ENCODE measurements around the gene VSX1. TPM values are rescaled to one million over a fixed set of nuclear protein-coding genes. Genes with fewer than 3 reads are reported as not detected.

The VSX1 gene
- not detected for total RNA-seq

DNA sequence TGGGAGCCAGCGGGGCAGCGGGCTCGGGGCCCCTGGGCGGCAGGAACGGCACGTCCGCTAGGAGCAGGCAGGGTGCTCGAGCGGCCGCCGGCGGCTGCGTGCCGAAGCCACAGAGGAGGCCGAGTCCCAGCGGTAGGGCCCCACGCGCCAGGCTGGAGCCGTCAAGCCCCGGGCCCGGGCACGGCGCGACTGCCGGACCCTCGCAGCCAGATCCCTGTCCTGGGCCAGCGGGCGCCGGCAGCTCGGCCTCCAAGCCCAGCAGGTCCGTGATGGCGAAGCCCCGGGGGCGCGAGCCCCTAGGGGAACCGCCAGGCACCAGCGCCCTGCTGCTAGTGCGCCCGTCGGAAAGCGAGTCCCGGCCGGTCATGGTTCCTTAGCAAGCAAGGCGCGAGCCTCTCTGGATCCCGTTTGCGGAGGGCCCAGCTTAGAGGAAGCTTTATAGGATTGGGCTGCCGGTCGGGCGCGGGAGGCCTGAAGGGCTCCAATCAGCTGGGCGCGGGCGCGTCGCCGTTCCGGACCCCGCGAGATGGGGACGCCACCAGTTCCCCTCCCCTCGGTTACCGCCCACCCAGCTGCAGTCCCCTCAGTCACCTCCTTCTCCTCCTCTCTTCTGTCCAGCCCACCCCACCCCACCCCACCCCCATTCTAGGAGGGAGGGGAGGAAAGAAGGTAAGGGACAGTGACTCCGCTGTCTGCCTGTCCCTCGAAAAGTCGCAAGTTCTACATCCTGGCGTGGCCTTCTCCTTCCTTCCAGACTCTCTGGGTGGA, at the start of gene VSX1:
TSS of gene VSX1 (minus strand) at position 412 of the 768 bp plus-strand sequence. CDS start at position 367, 45 bp downstream.
- Histone ChIP-seq H3K9me3 (no peaks in the 10 kb centered on the region), H3K27me3 (peaks cover 24 to 48% of the 10 kb centered on the region in 2 donors), H3K27ac (no peak within 1 kb of the TSS), H3K36me3 (no peaks in the 10 kb centered on the region), H3K4me1 (peaks cover 0 to 44% of the 10 kb centered on the region in 2 donors), H3K4me3 (peak within 1 kb of the TSS in 1 of 2 donors; percentile 14)
- TF ChIP-seq, protein P1, sequence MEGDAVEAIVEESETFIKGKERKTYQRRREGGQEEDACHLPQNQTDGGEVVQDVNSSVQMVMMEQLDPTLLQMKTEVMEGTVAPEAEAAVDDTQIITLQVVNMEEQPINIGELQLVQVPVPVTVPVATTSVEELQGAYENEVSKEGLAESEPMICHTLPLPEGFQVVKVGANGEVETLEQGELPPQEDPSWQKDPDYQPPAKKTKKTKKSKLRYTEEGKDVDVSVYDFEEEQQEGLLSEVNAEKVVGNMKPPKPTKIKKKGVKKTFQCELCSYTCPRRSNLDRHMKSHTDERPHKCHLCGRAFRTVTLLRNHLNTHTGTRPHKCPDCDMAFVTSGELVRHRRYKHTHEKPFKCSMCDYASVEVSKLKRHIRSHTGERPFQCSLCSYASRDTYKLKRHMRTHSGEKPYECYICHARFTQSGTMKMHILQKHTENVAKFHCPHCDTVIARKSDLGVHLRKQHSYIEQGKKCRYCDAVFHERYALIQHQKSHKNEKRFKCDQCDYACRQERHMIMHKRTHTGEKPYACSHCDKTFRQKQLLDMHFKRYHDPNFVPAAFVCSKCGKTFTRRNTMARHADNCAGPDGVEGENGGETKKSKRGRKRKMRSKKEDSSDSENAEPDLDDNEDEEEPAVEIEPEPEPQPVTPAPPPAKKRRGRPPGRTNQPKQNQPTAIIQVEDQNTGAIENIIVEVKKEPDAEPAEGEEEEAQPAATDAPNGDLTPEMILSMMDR (IDR thresholded peaks at IDR 0.05): no peak
- DNase-seq (ENCODE audit: low spot score): peak; percentile 30

DNA sequence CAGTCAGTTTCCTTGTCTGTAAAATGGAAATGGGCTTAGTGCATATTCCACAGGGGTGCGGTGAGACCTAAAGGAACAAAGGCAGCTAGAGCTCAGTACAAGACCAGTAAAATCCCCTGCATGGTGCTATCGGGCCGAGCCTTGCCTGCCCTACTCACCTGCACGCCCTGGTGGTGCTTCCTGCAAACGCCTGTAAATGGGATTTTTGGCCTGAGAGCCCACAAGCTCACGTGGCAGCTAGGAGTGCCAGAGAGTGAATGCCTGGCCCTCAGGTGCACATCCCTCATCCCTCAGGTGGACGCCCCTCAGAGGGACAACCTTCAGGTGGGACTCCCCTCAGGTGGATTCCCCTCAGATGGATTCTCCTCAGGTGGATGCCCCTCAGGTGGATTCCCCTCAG, 48.0 kb upstream of the VSX1 start:
- no peak overlapping the region for H3K4me3 ChIP-seq
- no peaks in the 10 kb centered on the region for H3K27me3 ChIP-seq
- H3K9me3 ChIP-seq: no peaks in the 10 kb centered on the region
- H3K27ac ChIP-seq: no peak overlapping the region
- H3K4me1 ChIP-seq: no peaks in the 10 kb centered on the region
- no peak for DNase-seq (ENCODE audit: low spot score)
- TF ChIP-seq, protein P1 (IDR thresholded peaks at IDR 0.05): no peak
- no peaks in the 10 kb centered on the region for H3K36me3 ChIP-seq

DNA sequence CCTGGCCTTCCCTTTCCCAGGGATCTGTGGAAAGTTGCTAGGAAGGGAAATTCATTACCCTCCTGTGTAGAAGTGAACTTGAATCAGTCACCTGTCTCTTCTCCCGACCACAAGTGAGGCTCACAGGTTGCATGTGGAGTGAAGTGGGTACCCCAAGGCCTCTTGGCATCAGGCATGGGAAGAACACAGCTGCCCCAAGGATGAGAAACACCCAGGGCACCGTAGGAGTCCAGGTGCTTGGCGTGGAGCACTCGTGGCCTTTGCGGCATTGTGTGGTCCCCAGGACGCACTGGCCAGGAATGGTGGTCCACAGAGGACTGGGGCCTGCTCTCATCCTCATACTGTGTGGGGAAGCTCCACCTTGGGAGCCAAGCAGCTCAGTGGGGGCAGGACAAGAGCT, 47.5 kb upstream of the VSX1 start:
- H3K4me3 ChIP-seq: no peak overlapping the region
- DNase-seq (ENCODE audit: low spot score): no peak
- no peaks in the 10 kb centered on the region for H3K4me1 ChIP-seq

DNA sequence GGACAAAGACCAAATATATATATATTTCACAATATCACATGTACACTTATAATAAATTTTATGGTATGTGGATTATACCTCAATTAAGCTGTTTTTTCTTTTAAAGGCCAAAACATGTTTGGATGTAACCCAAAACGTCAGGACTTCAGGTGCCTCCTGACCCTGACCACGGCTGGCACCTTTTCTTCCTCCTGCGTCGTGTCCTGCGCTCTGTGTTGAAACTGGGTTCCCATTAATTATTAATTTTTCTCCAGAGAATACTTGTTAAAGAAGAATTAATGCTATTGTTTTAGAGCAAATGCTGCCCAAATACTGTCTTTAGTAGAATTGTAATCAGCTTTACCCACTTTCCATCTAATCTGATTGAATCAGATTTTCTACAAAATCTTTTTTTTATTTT, 46.7 kb upstream of the VSX1 start:
- Histone ChIP-seq H3K4me3 (no peak overlapping the region), H3K36me3 (no peaks in the 10 kb centered on the region), H3K4me1 (no peaks in the 10 kb centered on the region), H3K9me3 (no peaks in the 10 kb centered on the region), H3K27me3 (no peaks in the 10 kb centered on the region), H3K27ac (no peak overlapping the region)
- TF ChIP-seq, protein P1 (IDR thresholded peaks at IDR 0.05): no peak
- DNase-seq (ENCODE audit: low spot score): no peak

More for the DNA sequence above, 47.5 kb upstream of the VSX1 start:
- no peak overlapping the region for H3K27ac ChIP-seq
- no peaks in the 10 kb centered on the region for H3K27me3 ChIP-seq
- TF ChIP-seq, protein P1 (IDR thresholded peaks at IDR 0.05): no peak
- H3K36me3 ChIP-seq: no peaks in the 10 kb centered on the region
- no peaks in the 10 kb centered on the region for H3K9me3 ChIP-seq

DNA sequence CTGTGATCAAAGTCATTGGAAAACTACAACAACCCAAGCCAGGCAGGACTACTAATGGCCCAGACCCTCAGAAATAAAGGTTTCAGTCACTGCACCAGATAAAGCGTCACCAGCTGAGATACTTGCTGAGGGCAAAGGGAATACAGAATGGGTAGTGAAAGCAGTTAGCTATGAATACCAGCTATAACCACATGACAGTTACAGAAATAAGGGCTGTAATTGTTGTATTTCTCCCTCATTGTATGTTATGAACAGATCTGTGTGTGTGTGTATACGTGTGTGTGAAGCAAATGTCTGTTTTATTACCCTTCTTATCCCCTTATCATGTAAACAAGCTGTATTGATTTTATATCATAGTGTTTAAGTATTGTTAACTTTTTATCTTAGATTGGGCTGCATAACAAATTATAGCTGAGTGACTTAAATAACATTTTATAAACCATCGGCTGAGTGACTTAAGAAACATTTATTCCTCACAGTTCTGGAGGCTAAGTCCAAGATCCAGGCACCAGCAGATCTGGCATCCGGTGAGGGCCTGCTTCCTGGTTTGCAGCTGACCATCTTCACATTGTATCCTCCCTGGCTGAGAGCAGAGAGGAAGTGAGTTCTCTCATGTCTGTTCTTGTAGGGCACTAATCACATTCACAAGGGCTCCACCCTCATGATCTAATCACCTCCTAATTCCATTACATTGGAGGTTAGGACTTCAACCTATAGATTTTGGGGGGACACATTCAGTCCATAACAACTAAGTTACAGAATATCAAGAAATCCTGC, 46.0 kb upstream of the VSX1 start:
- Histone ChIP-seq H3K36me3 (no peaks in the 10 kb centered on the region), H3K27me3 (no peaks in the 10 kb centered on the region), H3K4me3 (no peak overlapping the region), H3K4me1 (no peaks in the 10 kb centered on the region), H3K9me3 (no peaks in the 10 kb centered on the region), H3K27ac (no peak overlapping the region)
- TF ChIP-seq, protein P1 (IDR thresholded peaks at IDR 0.05): no peak
- DNase-seq (ENCODE audit: low spot score): no peak

All from right atrium auricular region (tissue), 2 donors.